Activated T-helper 1 cell treated with anti-CD3 and anti-CD28 coated beads, Interleukin-12 subunit alpha, Interleukin-12 subunit beta, Interleukin-2, Interleukin-4 antibody, amounts not matched to agents 30 ng/mL and 10 ng/mL and 1 ng/mL, durations not matched to agents 14 hours and 24 hours and 36 hours (primary cell): Measurements from ENCODE around the gene DMXL1. TPM values are rescaled to one million over a fixed set of nuclear protein-coding genes. Genes with fewer than 3 reads are reported as not detected.
"Not testable (repeated sequence)": the region's sequence is repeated elsewhere in the genome, so short reads cannot be mapped to it uniquely, and the experiment has no call there.

Experiments used
- DNase-seq: peaks from one replicate; pipeline ENCODE4 v3.0.0; 2021; ENCODE audit warnings: low spot score
- H3K27ac Mint-ChIP-seq: one replicate; pipeline ENCODE4 v1.8.0; 2021; ENCODE audit warnings: mild to moderate bottlenecking, mixed read lengths
- H3K27me3 Mint-ChIP-seq: one replicate; pipeline ENCODE4 v1.8.0; 2022; ENCODE audit warnings: mild to moderate bottlenecking, moderate library complexity, mixed read lengths; ENCODE audit not compliant: insufficient read depth
- H3K36me3 Mint-ChIP-seq: one replicate; pipeline ENCODE4 v1.8.0; 2021; ENCODE audit warnings: low read depth, mixed read lengths
- H3K4me1 Mint-ChIP-seq: one replicate; pipeline ENCODE4 v1.8.0; 2021; ENCODE audit warnings: low read depth, mixed read lengths
- H3K4me3 Mint-ChIP-seq: one replicate; pipeline ENCODE4 v1.8.0; 2021; ENCODE audit warnings: mild to moderate bottlenecking, moderate library complexity, mixed read lengths
- H3K9me3 Mint-ChIP-seq: one replicate; pipeline ENCODE4 v1.8.0; 2021; ENCODE audit warnings: mixed read lengths
- intact Hi-C: fragments of 100-400 bp; cut with micrococcal nuclease; formaldehyde crosslinking; loops from one replicate; pipeline ENCODE4 v1.15.1; 2024
- total RNA-seq: library from RNA; stranded (reverse); gene quantifications from 2 replicates; pipeline ENCODE4 v1.2.3, GENCODE V29; 2022

DMXL1 gene
- total RNA-seq, 1 donor from 2014 or later: 28.2 TPM

DNA sequence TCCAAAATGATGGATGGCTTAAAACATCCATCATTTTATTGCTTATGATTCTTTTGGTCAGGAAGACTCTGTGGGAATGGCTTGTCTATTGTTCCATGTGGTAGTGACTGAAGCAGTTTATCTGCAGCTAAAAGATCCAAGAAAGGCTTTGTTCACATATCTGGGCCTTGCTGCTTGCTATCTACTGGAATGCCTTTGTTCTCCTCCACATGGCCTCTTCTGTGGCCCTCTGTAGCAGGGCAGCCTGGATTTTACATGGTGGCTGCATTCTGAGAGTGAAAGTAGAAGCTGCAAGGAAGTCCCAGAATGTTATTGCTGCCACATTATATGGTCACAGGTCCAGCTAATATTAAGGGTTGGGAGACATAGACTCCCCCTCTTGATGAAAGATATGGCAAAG is 35.1 kb downstream of the DMXL1 start:
- H3K9me3 Mint-ChIP-seq: no peaks in the 10 kb centered on the region
- no peak for DNase-seq
- no peaks in the 10 kb centered on the region for H3K4me1 Mint-ChIP-seq
- H3K27me3 Mint-ChIP-seq: no peaks in the 10 kb centered on the region
- peaks cover 18% of the 10 kb centered on the region for H3K36me3 Mint-ChIP-seq
- intact Hi-C loops: no loop called here
- no peak overlapping the region for H3K4me3 Mint-ChIP-seq
- H3K27ac Mint-ChIP-seq: no peak overlapping the region

DNA sequence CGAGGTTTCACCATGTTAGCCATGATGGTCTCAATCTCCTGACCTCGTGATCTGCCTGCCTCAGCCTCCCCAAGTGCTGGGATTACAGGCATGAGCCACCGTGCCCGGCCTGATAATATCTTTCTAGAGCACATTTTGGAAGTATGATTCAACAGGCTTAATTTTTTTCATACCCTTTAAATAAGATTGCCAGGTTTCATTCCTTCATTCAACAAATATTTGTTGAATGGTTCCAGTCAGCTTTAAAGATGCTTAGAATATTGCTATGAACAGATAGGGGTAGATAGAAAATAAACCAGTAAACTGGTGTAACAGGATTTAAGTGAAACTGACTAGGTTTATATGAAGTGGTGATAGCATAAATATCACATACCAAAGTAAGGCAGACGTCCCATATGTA is 41.3 kb downstream of the DMXL1 start:
- DNase-seq: no peak
- Mint-ChIP-seq H3K9me3 (no peaks in the 10 kb centered on the region), H3K36me3 (peaks cover 24% of the 10 kb centered on the region), H3K4me1 (no peaks in the 10 kb centered on the region), H3K4me3 (no peak overlapping the region), H3K27ac (no peak overlapping the region), H3K27me3 (no peaks in the 10 kb centered on the region)
- intact Hi-C loops: no loop called here

DNA sequence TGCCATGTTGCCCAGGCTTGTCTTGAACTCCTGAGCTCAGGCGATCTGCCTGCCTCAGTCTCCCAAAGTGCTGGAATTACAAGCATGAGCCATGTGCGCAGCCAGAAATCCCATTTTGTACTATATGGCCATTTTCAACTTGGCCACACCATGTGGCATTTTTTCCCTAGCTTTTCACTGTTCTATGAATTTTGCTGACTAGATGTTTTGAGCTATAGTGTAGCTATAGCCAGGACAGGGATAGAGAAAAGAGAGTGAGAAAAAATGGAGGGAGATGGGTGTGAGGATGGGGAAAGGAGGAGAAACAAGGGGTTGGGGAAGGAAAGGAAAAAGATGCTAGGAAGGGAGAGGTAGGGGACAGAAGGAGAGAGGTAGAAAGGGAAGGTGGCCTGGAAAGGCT is 46.4 kb downstream of the DMXL1 start:
- no peaks in the 10 kb centered on the region for H3K27me3 Mint-ChIP-seq
- DNase-seq: no peak
- peak overlapping the region; percentile 12 for H3K27ac Mint-ChIP-seq
- H3K9me3 Mint-ChIP-seq: no peaks in the 10 kb centered on the region
- intact Hi-C loops: no loop called here
- no peak overlapping the region for H3K4me3 Mint-ChIP-seq
- H3K4me1 Mint-ChIP-seq: peaks cover 6% of the 10 kb centered on the region
- H3K36me3 Mint-ChIP-seq: peaks cover 38% of the 10 kb centered on the region

- no peaks in the 10 kb centered on the region for H3K9me3 Mint-ChIP-seq
- intact Hi-C loops: no loop called here
- H3K4me1 Mint-ChIP-seq: peaks cover 6% of the 10 kb centered on the region
- DNase-seq: no peak
- no peak overlapping the region for H3K27ac Mint-ChIP-seq
- no peak overlapping the region for H3K4me3 Mint-ChIP-seq
- H3K36me3 Mint-ChIP-seq: peaks cover 41% of the 10 kb centered on the region
- H3K27me3 Mint-ChIP-seq: no peaks in the 10 kb centered on the region
These were observed 47.1 kb downstream of the DMXL1 start for GRCh38 chr5:119118000-119118399.

DNA sequence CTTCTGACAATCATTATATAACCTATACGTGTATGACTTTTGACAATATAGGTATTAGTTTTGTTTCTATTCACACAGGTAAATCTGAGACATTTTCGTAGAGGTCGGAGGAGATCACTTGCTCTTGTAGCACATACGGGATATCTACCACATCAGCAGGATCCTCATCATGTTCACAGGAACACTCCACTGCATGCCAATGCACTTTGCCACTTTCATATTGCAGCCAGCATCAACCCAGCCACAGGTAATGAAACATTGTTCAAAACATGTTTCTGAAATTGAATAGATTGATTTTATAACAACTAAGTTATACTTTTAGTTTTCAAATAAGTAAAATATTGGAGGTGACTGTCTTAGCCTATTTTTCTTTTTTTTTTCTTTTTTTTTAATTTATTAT is 50.0 kb downstream of the DMXL1 start:
- peaks cover 43% of the 10 kb centered on the region for H3K36me3 Mint-ChIP-seq

GRCh38 chr5:119122474-119122873 is 51.6 kb downstream of the DMXL1 start:
- H3K27ac Mint-ChIP-seq, H3K27me3 Mint-ChIP-seq, DNase-seq, H3K9me3 Mint-ChIP-seq, H3K4me1 Mint-ChIP-seq, H3K4me3 Mint-ChIP-seq, intact Hi-C loops: not testable (repeated sequence)
- H3K36me3 Mint-ChIP-seq: peaks cover 33% of the 10 kb centered on the region

More for the DNA sequence above, 50.0 kb downstream of the DMXL1 start:
- Mint-ChIP-seq H3K4me1 (peaks cover 6% of the 10 kb centered on the region), H3K4me3 (no peak overlapping the region), H3K27me3 (no peaks in the 10 kb centered on the region), H3K27ac (no peak overlapping the region), H3K9me3 (no peaks in the 10 kb centered on the region)
- intact Hi-C loops: no loop called here
- DNase-seq: no peak

- no peaks in the 10 kb centered on the region for H3K27me3 Mint-ChIP-seq
- H3K4me1 Mint-ChIP-seq: no peaks in the 10 kb centered on the region
- no peaks in the 10 kb centered on the region for H3K9me3 Mint-ChIP-seq
- no peak overlapping the region for H3K27ac Mint-ChIP-seq
- H3K4me3 Mint-ChIP-seq: no peak overlapping the region
- intact Hi-C loops: no loop called here
- H3K36me3 Mint-ChIP-seq: peaks cover 26% of the 10 kb centered on the region
- DNase-seq: no peak
These were observed 52.4 kb downstream of the DMXL1 start for GRCh38 chr5:119123280-119123679.

DNA sequence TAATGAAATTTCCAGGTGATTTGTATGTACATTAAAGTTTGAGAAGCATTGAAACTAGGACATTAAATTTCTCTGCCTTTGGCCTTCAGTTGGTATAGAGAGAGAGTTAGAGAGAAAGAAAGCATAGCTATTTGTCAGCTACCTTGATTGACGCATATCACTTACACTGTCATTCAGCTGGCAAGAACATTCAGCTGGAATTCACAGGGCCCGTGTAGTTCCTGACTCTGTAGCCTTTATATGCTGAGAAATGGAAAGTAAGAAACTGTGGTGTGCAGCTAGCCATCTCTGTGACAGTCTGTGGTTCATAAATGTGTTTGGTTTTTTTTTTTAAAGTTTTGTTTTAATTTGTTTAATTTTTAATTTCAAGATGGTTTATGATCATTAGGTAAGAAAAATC is 58.9 kb downstream of the DMXL1 start:
- H3K4me1 Mint-ChIP-seq: no peaks in the 10 kb centered on the region
- peaks cover 3% of the 10 kb centered on the region for H3K9me3 Mint-ChIP-seq
- intact Hi-C loops: no loop called here
- H3K27me3 Mint-ChIP-seq: no peaks in the 10 kb centered on the region
- H3K4me3 Mint-ChIP-seq: no peak overlapping the region
- peaks cover 13% of the 10 kb centered on the region for H3K36me3 Mint-ChIP-seq
- H3K27ac Mint-ChIP-seq: no peak overlapping the region
- no peak for DNase-seq

DNA sequence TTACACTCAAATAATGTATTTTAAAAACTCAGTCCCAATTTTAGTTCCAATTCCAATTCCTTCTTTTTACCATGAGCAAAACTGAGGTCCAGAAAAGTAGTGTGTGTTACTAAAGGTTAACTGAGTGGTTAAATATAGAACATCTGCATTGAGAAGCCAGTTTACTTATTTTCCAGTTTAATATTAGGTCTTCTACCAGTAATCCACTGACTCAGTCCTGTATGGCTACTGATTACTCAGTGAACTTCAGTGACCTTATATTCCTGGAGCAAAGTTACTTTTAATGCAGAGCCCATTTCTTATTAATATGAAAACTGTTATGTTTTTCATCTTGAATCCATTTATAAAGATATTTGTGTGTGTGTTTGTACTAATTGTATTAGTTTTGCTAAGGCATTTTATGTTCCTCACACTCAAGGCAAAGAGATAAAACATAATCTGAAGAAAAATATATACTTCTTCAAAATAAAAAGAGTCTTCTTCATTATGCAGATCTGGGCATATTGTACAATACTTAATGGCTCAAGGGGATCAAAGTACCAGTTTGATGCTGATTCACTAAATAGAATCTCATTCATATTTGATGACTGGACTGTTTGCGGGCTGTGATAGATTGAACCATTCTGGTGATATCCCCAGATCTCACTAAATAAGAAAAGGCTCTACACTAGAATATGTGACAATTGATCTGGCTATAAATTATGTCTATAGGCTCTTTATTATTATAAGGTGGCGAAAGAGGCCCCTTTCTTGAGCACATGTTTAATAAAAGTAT is 60.8 kb downstream of the DMXL1 start:
- H3K27me3 Mint-ChIP-seq: no peaks in the 10 kb centered on the region
- H3K4me1 Mint-ChIP-seq: no peaks in the 10 kb centered on the region
- H3K9me3 Mint-ChIP-seq: peaks cover 18% of the 10 kb centered on the region
- intact Hi-C loops: no loop called here
- no peak for DNase-seq
- no peak overlapping the region for H3K27ac Mint-ChIP-seq
- no peak overlapping the region for H3K4me3 Mint-ChIP-seq
- H3K36me3 Mint-ChIP-seq: peaks cover 33% of the 10 kb centered on the region

DNA sequence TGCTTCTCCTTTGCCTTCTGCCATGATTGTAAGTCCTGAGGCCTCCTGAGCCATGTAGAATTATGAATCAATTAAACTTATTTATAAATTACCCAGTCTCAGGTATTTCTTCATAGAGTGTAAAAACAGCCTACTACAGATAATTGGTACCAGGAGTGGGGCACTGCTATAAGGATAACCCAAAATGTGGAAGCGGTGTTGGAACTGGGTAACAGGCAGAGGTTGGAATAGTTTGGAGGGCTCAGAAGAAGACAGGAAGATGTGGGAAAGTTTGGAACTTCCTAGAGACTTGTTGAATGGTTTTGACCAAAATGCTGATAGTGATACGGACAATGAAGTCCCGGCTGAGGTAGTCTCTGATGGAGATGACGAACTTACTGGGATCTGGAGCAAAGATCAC is 64.9 kb downstream of the DMXL1 start:
- H3K27me3 Mint-ChIP-seq, intact Hi-C loops, H3K4me3 Mint-ChIP-seq, H3K4me1 Mint-ChIP-seq, DNase-seq, H3K27ac Mint-ChIP-seq: not testable (repeated sequence)
- peaks cover 51% of the 10 kb centered on the region for H3K36me3 Mint-ChIP-seq
- H3K9me3 Mint-ChIP-seq: peaks cover 34% of the 10 kb centered on the region

DNA sequence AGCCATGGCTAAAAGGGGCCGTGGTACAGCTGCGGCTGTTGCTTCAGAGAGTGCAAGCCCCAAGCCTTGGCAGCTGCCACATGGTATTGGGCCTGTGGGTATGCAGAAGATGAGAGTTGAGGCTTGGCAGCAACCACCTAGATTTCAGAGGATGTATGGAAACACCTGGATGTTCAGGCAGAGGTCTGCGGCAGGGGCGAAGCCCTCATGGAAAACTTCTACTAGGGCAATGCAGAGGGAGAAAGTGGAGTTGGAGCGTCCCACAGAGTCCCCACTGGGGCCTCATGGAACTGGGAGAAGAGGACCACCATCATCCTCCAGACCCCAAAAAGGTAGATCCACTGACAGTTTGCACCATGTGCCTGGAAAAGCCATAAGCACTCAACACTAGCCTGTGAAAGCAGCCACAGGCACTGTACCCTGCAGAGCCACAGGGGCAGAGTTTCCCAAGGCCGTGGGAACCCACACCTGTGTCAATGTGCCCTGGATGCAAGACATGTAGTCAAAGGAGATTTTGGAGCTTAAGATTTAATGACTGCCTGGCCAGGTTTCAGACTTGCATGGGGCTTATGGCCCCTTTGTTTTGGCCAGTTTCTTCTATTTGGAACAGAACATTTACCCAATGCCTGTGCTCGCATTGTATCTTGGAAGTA is 65.9 kb downstream of the DMXL1 start:
- peaks cover 55% of the 10 kb centered on the region for H3K36me3 Mint-ChIP-seq
- no peak overlapping the region for H3K27ac Mint-ChIP-seq
- intact Hi-C loops: no loop called here
- H3K4me3 Mint-ChIP-seq: no peak overlapping the region
- no peaks in the 10 kb centered on the region for H3K27me3 Mint-ChIP-seq
- H3K9me3 Mint-ChIP-seq: peaks cover 34% of the 10 kb centered on the region
- no peaks in the 10 kb centered on the region for H3K4me1 Mint-ChIP-seq
- DNase-seq: no peak

DNA sequence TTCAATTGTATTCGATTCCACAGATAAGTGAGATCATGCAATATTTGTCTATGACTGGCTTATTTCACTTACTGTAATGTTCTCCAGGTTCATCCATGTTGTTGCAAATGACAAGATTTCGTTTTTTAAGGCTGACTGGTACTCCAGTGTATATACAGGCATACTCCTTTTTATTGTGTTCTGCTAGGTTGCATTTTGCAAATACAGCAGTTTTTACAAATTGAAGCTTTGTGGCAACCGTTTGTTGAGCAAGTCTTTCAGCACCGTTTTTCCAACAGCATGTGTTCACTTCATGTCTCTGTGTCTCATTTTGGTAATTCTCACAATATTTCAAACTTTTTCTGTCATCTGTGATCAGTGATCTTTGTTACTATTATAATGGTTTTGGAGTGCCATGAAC is 82.7 kb downstream of the DMXL1 start:
- intact Hi-C loops: no loop called here
- Mint-ChIP-seq H3K4me3 (no peak overlapping the region), H3K4me1 (no peaks in the 10 kb centered on the region), H3K27ac (no peak overlapping the region), H3K27me3 (no peaks in the 10 kb centered on the region), H3K36me3 (peaks cover 44% of the 10 kb centered on the region), H3K9me3 (peaks cover 5% of the 10 kb centered on the region)
- DNase-seq: no peak

DNA sequence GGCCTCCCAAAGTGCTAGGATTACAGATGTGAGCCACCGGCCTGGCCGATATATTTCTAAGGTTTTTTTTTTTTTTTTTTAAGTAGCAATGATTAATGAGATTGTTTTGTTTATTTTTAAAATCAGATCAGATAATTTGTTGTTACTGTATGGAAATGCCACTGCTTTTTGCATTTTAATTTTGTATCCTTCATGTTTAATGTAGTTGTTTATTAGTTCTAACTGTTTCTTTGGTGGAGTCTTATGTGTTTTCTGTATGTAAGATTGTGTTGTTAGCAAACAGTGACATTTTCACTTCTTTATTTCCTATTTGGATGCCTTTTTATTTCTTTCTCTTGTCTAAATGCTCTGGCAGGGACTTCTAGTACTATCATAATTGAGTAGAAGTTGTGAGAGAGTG is 87.3 kb downstream of the DMXL1 start:
- H3K27me3 Mint-ChIP-seq: no peaks in the 10 kb centered on the region
- DNase-seq: no peak

More for the DNA sequence above, 87.3 kb downstream of the DMXL1 start:
- intact Hi-C loops: no loop called here
- Mint-ChIP-seq H3K36me3 (peaks cover 34% of the 10 kb centered on the region), H3K4me1 (no peaks in the 10 kb centered on the region), H3K9me3 (peaks cover 6% of the 10 kb centered on the region), H3K27ac (no peak overlapping the region), H3K4me3 (no peak overlapping the region)
